Hepatocyte (in vitro differentiated cells): ENCODE results near the gene ZNF488.

Experiments
- CTCF ChIP-seq: fragments of 200-600 bp; sonication (generic); IDR thresholded peaks from 2 replicates; pipeline ENCODE4 v1.5.1; 2016; ENCODE audit warnings: antibody characterized with exemption, mild to moderate bottlenecking; ENCODE audit not compliant: poor library complexity
- EZH2phosphoT487 ChIP-seq: fragments of 200-600 bp; sonication (generic); IDR thresholded peaks from one replicate; pipeline ENCODE4 v1.6.1; 2018; ENCODE audit warnings: antibody characterized with exemption, mild to moderate bottlenecking, low read depth, moderate library complexity; ENCODE audit not compliant: unreplicated experiment, severe bottlenecking

DNA sequence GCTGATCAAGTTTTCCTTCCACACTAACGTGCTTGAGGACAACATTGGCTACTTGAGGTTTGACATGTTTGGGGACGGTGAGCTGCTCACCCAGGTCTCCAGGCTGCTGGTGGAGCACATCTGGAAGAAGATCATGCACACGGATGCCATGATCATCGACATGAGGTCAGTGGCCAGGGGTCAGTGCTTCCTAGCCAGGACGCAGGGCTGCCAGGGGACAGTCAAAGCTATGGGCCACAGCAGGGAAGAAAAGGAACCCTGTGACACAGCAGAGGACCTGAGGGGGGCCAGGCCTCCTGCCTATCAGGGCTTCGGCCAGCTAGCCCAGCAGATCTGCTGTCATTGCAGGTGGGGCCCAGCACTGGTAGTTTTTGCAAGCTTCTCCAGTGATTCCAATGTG lies 30.7 kb downstream of the ZNF488 start:
- TF ChIP-seq EZH2phosphoT487 (no peak), CTCF (no peak)
